ENCODE results near the gene CTSE. TPM values are rescaled to one million over a fixed set of nuclear protein-coding genes. Genes with fewer than 3 reads are reported as not detected.

CTSE gene
- total and polyA plus RNA-seq, 2 of the 4 experiments (the other 2 are of a cell fraction): not detected

DNA sequence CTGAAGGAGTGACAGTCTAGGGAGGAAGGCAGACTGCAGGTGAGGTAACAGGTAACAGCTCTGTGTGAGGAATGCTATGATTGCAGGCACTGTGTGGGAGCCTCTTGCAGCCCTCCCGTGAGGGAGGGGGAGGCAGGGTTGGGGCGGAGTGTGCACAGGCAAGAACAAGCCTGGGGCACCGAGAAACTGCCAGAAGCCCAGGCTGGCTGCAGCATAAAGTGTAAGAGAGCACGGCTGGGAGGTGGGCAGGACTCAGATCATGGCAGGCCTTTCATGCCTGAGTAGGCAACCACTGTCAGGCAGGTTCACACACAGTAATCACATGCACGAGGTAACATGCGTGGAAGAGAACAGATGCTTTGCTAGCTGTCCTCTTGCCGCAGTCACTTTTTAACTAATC, 17.9 kb upstream of the CTSE start:
- no peak overlapping the region for H4K8ac ChIP-seq (ENCODE audit: low read depth in 2 of 2, low read length in 2 of 2)
- no peak overlapping the region for H2AFZ ChIP-seq (replicated peaks; ENCODE audit: low read length, poor library complexity)
- BruUV-seq (replicated peaks): no TSS peak
- no peak overlapping the region for H3K9ac ChIP-seq (ENCODE audit: low read depth, low read length)
- no peak overlapping the region for H3K56ac ChIP-seq (ENCODE audit: extremely low read depth, insufficient read depth, low read length)
- no peak for ATAC-seq (ENCODE audit: low read depth)
- dilution Hi-C loops (cut with HindIII; ENCODE audit: low sequenced_read_pairs, unreplicated experiment): no loop called here
- H3K23ac ChIP-seq (ENCODE audit: low read depth, low read length): no peak overlapping the region
- no peaks in the 10 kb centered on the region for H4K20me1 ChIP-seq (ENCODE audit: insufficient read depth, low read length)
- H3K4me1 ChIP-seq (ENCODE audit: control insufficient read depth, insufficient read depth, low read length): no peaks in the 10 kb centered on the region
- H2BK15ac ChIP-seq (ENCODE audit: low read depth, low read length): no peak overlapping the region
- no peak overlapping the region for H3K14ac ChIP-seq (replicated peaks; ENCODE audit: low read depth, low read length)
- no CpG with 5 or more reads among the region's 7 CpGs for WGBS, 2 experiments (ENCODE audit: extremely low coverage in 2 of 2, insufficient read length in 1 of 2)
- POLR2A ChIA-PET (ENCODE audit: unreplicated experiment): interaction anchor here (0.5 kb wide), 1 partner anchor 221 kb away, joined by 3 read pairs; no protein-coding TSS in a partner anchor
- no peak overlapping the region for H2BK20ac ChIP-seq (ENCODE audit: low read depth, low read length)
- DNase-seq: no peak
- H4K91ac ChIP-seq (ENCODE audit: insufficient read depth, low read depth, low read length): no peak overlapping the region
- peaks cover 41% of the 10 kb centered on the region for H3K27me3 ChIP-seq (ENCODE audit: control insufficient read depth, insufficient read depth, low read length)
- no peak overlapping the region for H3K4me3 ChIP-seq (ENCODE audit: insufficient read depth, low read depth, low read length)
- TF ChIP-seq FOS (IDR thresholded peaks at IDR 0.05; ENCODE audit: low read depth, low read length) (no peak), POLR2A (IDR thresholded peaks at IDR 0.05; ENCODE audit: low read depth, low read length) (no peak), RFX5 (IDR thresholded peaks at IDR 0.05; ENCODE audit: low read depth, low read length) (no peak), MAZ (IDR thresholded peaks at IDR 0.05; ENCODE audit: borderline replicate concordance, low read depth, low read length) (no peak), MAFK (IDR thresholded peaks at IDR 0.05; ENCODE audit: low read depth, low read length) (no peak)
- H3K9me1 ChIP-seq (ENCODE audit: insufficient read depth, low read length): no peaks in the 10 kb centered on the region
- intact Hi-C loops (cut with micrococcal nuclease): no loop called here
- no peak overlapping the region for H2BK5ac ChIP-seq (ENCODE audit: low read depth, low read length, poor library complexity, severe bottlenecking)
- no peaks in the 10 kb centered on the region for H3K9me3 ChIP-seq (ENCODE audit: control insufficient read depth, insufficient read depth, low read length)
- no peaks in the 10 kb centered on the region for H3K79me1 ChIP-seq (ENCODE audit: low read depth in 1 of 2, low read length in 2 of 2)
- no peak overlapping the region for H3K4me2 ChIP-seq (ENCODE audit: low read depth, low read length)
- H3K36me3 ChIP-seq (ENCODE audit: control insufficient read depth, insufficient read depth, low read length): no peaks in the 10 kb centered on the region
- H4K5ac ChIP-seq (ENCODE audit: low read depth, low read length): no peak overlapping the region
- CTCF ChIA-PET: interaction anchor here (0.9 kb wide), 1 partner anchor 13 kb away, joined by 3 read pairs; no protein-coding TSS in a partner anchor
- no peak overlapping the region for H3K4ac ChIP-seq (ENCODE audit: low read depth, low read length)
- no peak overlapping the region for H3K27ac ChIP-seq (ENCODE audit: insufficient read depth, low read length)
- no peak overlapping the region for H2AK9ac ChIP-seq (replicated peaks; ENCODE audit: low read depth, low read length, poor library complexity)
- no peak overlapping the region for H3K18ac ChIP-seq (ENCODE audit: low read depth, low read length)
- H2BK120ac ChIP-seq (ENCODE audit: low read depth, low read length): no peak overlapping the region
- in situ Hi-C loops (cut with MboI; ENCODE audit: low sequenced_read_pairs): no loop called here
- no peak overlapping the region for H2AK5ac ChIP-seq (ENCODE audit: low read depth, low read length)
